AG04450 (cell line): ENCODE results near the gene IRX3. TPM values are rescaled to one million over a fixed set of nuclear protein-coding genes. Genes with fewer than 3 reads are reported as not detected.

Experiments
- CTCF ChIA-PET: fragments of 300-600, 350-600 bp; formaldehyde crosslinking; extraction: SDS; loops from one replicate; lab custom pipeline; 2022; ENCODE audit warnings: antibody characterized with exemption, inconsistent platforms; lab: Charles Lee
- POLR2A ChIA-PET: fragments of 350-600 bp; formaldehyde crosslinking; extraction: SDS; loops from one replicate; lab custom pipeline; 2021; ENCODE audit warnings: antibody characterized with exemption, inconsistent platforms; lab: Yijun Ruan, JAX
- DNase-seq: peaks from one replicate; pipeline ENCODE4 v3.0.0-alpha.2; 2011; ENCODE audit warnings: low read depth, low spot score
- H3K27ac ChIP-seq: one replicate; pipeline ENCODE4 v1.5.1; 2012; ENCODE audit warnings: low read depth, low read length, control low read depth
- H3K27me3 ChIP-seq: one replicate; pipeline ENCODE4 v1.6.0; 2012; ENCODE audit warnings: low read length; ENCODE audit not compliant: control insufficient read depth, insufficient read depth
- H3K4me3 ChIP-seq: 2 replicates; pipeline ENCODE4 v1.5.1; 2011; ENCODE audit warnings: mild to moderate bottlenecking, low read depth, low read length, control low read depth
- H3K9me3 ChIP-seq: 2 replicates; pipeline ENCODE4 v1.5.1; 2012; ENCODE audit warnings: low read length; ENCODE audit not compliant: control insufficient read depth, insufficient read depth
- CTCF ChIP-seq: IDR thresholded peaks from 2 replicates; pipeline ENCODE4 v1.5.1; 2011; ENCODE audit warnings: low read depth, low read length, control low read depth, inconsistent platforms
- polyA minus RNA-seq: library from RNA; depleted of rRNA, polyadenylated mRNA; stranded (reverse); fragments of >200 nt; gene quantifications from 2 replicates; pipeline ENCODE4 v1.2.3, GENCODE V29; 2011; rRNA and poly(A)+ RNA removed
- polyA plus RNA-seq: library from polyadenylated mRNA; depleted of rRNA; stranded (reverse); fragments of >200 nt; gene quantifications from 2 replicates; pipeline ENCODE4 v1.2.3, GENCODE V29; 2011; rRNA removed

The IRX3 gene
- polyA plus RNA-seq (not detected in 2 replicates), polyA minus RNA-seq (0.23 TPM in 1 of 2 replicates, not detected in the other)

GRCh38 chr16:54286366-54287130 lies at the start of gene IRX3:
Gene IRX3, minus strand, starts transcription at chr16:54286787. Its CDS starts 737 bp downstream, at chr16:54286050.
- Histone ChIP-seq H3K9me3 (peaks cover 17% of the 10 kb centered on the region; the same call in 1 of the 2 replicates), H3K27ac (no peak within 1 kb of the TSS), H3K27me3 (peaks cover 86% of the 10 kb centered on the region), H3K4me3 (peak within 1 kb of the TSS; percentile 55)
- no peak for TF ChIP-seq CTCF
- POLR2A ChIA-PET: no interaction called here
- CTCF ChIA-PET: no interaction called here
- DNase-seq: no peak

- Histone ChIP-seq H3K9me3 (no peaks in the 10 kb centered on the region), H3K4me3 (no peak overlapping the region), H3K27ac (no peak overlapping the region), H3K27me3 (peaks cover 9% of the 10 kb centered on the region)
- DNase-seq: no peak
- ChIA-PET POLR2A (no interaction called here), CTCF (no interaction called here)
- TF ChIP-seq CTCF: no peak
Measured at GRCh38 chr16:54335230-54335629, 48.6 kb upstream of the IRX3 start.

- ChIA-PET POLR2A (no interaction called here), CTCF (interaction anchor here (0.6 kb wide), 1 partner anchor 786 kb away, joined by 3 read pairs; no protein-coding TSS in a partner anchor)
- H3K4me3 ChIP-seq: no peak overlapping the region
- no peak for DNase-seq
- no peaks in the 10 kb centered on the region for H3K9me3 ChIP-seq
- no peak overlapping the region for H3K27ac ChIP-seq
- no peak for TF ChIP-seq CTCF
- peaks cover 9% of the 10 kb centered on the region for H3K27me3 ChIP-seq
Measured at GRCh38 chr16:54334208-54334607, 47.6 kb upstream of the IRX3 start.

- H3K4me3 ChIP-seq: no peak overlapping the region
- H3K27ac ChIP-seq: no peak overlapping the region
- TF ChIP-seq CTCF: no peak
- POLR2A ChIA-PET: no interaction called here
- H3K27me3 ChIP-seq: peaks cover 6% of the 10 kb centered on the region
- DNase-seq: no peak
- no peaks in the 10 kb centered on the region for H3K9me3 ChIP-seq
- CTCF ChIA-PET: no interaction called here
Measured at GRCh38 chr16:54331241-54332002, 44.8 kb upstream of the IRX3 start.

- no peak for TF ChIP-seq CTCF
- no peak overlapping the region for H3K4me3 ChIP-seq
- no peak overlapping the region for H3K27ac ChIP-seq
- CTCF ChIA-PET: no interaction called here
- DNase-seq: no peak
- H3K27me3 ChIP-seq: peaks cover 6% of the 10 kb centered on the region
- POLR2A ChIA-PET: no interaction called here
- H3K9me3 ChIP-seq: no peaks in the 10 kb centered on the region
Measured at GRCh38 chr16:54327609-54328008, 41.0 kb upstream of the IRX3 start.
